Measurements from ENCODE around the gene LHFPL2.

GRCh38 chr5:78534148-78534904, 114.2 kb downstream of the LHFPL2 start:
- TF ChIP-seq ZNF274 (IDR thresholded peaks at IDR 0.05; ENCODE audit: low read depth, low read length) = no peak
- no peak for TF ChIP-seq YY1 (IDR thresholded peaks at IDR 0.05; ENCODE audit: insufficient read depth, insufficient read length)
- TF ChIP-seq SUZ12 (IDR thresholded peaks at IDR 0.05; ENCODE audit: extremely low read depth, insufficient read depth, insufficient read length) = no peak
